ENCODE measurements around the gene DUSP18.
"Not testable (repeated sequence)": the region's sequence is repeated elsewhere in the genome, so short reads cannot be mapped to it uniquely, and the experiment has no call there.

Gene DUSP18

GRCh38 chr22:30636226-30637077, 31.2 kb downstream of the DUSP18 start:
- no peak for DNase-seq

DNA sequence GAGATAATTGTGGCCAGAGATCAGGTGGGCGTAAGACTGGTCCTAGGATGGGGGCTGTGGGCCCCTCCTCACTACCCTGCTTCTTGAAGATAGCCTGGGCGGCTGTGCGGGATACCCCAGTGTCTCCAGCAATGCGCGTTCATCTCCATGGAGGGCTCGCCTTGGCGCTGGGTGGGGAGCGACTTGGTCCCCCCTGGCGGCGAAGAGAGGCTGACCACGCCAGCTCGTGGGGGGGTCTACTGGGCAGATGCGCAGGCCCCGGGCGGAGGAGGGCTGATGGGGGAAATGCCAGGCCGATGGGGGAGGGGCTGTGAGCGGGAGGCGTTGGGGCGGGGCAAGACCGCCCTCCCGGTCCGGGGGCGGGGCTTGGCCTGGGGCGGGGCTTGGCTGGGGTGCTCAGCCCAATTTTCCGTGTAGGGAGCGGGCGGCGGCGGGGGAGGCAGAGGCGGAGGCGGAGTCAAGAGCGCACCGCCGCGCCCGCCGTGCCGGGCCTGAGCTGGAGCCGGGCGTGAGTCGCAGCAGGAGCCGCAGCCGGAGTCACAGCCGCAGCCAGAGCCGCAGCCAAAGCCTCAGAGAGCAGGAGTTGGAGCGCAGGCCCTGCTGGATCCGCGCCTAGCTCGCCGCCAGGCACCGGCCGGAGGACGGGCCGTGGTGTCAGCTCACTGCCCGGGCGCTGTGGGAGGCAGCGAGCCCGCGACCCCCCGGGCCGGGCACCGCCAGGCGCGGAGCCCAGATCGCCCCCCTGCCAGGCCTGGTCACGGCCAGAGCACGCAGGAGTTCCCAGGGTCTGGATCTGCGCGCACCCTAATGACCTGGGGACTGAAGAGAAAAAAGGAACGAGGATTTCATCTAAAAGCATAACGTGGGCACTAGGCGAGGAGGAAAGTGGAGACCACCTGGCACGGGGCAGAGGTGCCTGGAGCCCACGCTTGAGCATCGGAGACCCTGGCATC, 32.1 kb downstream of the DUSP18 start, which contains the start of gene SLC35E4:
Gene SLC35E4, plus strand, starts transcription at position 509 of the 953 bp plus-strand sequence. CDS start 670 bp downstream, outside the sequence.
- peak; percentile 98 for DNase-seq

DNA sequence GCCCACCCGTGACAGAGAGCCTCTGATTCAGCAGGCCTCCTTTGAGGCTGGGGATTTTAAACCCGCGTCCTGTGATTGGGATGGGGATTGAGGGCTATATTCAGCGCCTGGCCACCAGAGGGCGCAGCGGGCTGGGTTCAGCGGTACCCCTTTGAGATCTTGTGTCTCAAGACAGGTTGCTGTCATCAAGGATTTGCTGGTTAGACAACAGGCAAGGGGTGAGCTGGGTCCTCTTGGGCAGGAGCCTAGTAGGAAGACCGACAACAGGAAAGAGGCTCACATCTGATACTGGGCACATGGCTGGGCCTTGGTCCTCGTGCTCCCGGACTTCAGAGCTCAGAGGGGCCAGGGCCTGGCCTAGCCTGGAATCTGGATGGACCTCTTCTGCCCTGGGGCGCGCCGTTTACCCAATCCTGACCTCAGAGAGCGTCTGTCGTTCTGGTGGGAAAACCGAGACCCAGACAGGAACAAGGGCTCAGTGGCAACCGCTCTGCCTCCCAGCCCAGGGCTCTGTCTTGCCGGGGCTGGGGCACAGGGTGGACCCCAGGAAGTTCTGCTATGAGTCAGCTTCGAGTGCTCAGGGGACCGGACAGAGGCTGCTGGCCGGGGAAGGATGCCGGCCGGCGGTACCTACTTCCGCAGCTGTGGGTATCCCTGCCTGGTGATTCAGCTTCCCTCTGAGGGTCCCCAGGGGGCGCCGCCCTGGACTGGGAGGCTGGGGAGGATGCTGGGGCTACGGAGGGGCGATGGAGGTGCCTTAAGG, 33.0 kb downstream of the DUSP18 start:
- DNase-seq = peak; percentile 88

DNA sequence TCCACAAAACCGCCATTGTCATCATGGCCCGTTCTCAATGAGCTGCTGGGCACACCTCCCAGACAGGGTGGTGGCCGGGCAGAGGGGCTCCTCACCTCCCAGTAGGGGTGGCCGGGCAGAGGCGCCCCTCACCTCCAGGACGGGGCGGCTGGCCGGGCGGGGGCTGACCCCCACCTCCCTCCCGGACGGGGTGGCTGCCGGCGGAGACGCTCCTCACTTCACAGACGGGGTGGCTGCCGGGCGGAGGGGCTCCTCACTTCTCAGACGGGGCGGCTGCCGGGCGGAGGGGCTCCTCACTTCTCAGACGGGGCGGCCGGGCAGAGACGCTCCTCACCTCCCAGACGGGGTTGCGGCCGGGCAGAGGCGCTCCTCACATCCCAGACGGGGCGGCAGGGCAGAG, 36.2 kb downstream of the DUSP18 start:
- DNase-seq = not testable (repeated sequence)

DNA sequence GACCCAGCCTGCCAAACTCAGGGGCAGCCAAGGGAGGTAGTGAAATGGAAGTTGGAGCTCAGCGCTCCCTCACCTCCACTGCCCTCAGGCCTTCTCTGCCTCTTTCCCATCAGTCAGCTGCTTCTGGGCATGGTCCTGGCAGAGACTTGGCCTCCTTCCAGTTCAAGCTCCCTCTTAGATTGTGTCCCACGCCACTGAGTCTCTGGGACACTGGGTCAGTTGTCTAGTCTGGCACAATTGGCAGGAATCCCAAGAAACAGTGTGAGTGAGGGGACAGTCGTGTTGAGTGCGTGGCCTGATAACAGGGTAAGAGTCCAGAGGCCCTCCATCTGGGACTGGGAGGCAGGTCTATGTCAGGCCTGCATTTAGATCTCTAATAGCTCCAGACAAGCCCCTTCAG, 39.2 kb downstream of the DUSP18 start:
- no peak for DNase-seq

- DNase-seq = no peak
These were observed 40.2 kb downstream of the DUSP18 start for GRCh38 chr22:30627471-30627870.

DNA sequence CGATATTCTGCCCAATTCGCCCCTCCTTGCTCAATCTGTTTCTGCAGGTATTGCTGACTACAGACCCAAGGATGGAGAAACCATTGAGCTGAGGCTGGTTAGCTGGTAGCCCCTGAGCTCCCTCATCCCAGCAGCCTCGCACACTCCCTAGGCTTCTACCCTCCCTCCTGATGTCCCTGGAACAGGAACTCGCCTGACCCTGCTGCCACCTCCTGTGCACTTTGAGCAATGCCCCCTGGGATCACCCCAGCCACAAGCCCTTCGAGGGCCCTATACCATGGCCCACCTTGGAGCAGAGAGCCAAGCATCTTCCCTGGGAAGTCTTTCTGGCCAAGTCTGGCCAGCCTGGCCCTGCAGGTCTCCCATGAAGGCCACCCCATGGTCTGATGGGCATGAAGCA, 41.3 kb downstream of the DUSP18 start:
- DNase-seq = no peak

- not testable (repeated sequence) for DNase-seq
These were observed 47.8 kb downstream of the DUSP18 start for GRCh38 chr22:30619909-30620308.

GRCh38 chr22:30617819-30618218, 49.9 kb downstream of the DUSP18 start:
- no peak for DNase-seq

DNA sequence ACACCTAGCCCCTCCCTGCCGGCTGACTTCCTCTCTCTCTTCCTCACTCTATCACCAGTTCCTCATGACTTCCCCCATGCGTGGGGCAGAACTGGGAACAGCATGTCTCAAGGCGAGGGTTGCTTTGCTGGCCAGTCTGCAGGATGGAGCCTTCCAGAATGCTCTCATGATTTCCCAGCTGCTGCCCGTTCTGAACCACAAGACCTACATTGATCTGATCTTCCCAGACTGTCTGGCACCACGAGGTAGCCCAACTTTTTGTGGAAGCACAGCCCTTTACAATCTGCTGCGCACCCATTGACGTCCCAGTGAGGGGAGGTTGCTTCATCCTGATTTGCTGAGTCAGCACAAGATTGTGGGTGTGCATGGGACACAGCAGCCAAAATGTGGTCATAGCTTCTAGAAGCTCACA, 52.1 kb downstream of the DUSP18 start:
- DNase-seq = no peak

GRCh38 chr22:30614879-30615278, 52.8 kb downstream of the DUSP18 start:
- DNase-seq = no peak

- DNase-seq = no peak
These were observed 53.4 kb downstream of the DUSP18 start for GRCh38 chr22:30614268-30614667.

- no peak for DNase-seq
These were observed 54.9 kb downstream of the DUSP18 start for GRCh38 chr22:30612789-30613188.
